ENCODE results near the gene CLEC2D. TPM values are rescaled to one million over a fixed set of nuclear protein-coding genes. Genes with fewer than 3 reads are reported as not detected.
"Not testable (repeated sequence)": the region's sequence is repeated elsewhere in the genome, so short reads cannot be mapped to it uniquely, and the experiment has no call there.

CLEC2D gene
- total and polyA plus RNA-seq, 10 donors = 20.8 to 131 (median 79.9) TPM

DNA sequence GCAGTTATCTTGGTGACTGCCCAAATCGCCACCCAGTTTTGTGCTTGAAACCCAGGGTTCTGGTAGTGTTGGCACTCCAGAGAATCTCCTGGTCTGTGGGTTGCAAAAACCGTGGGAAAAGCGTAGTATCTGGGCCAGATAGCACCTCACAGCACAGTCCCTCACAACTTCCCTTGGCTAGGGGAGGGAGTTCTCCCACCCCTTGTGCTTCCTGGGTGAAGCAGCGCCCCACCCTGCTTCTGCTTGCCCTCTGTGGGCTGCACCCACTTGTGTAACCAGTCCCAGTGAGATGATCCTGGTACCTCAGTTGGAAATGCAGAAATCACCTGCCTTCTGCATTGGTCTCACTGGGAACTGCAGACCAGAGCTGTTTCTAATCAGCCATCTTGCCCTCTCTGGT, 16.4 kb downstream of the CLEC2D start:
- Histone ChIP-seq H3K27ac (peak overlapping the region in 5 of 8 donors; percentile 39 to 76 (median 57)), H3K9me3 (peaks cover 0 to 42% (median 18%) of the 10 kb centered on the region in 8 donors), H3K36me3 (peaks cover 11 to 97% (median 52%) of the 10 kb centered on the region in 6 donors), H3K4me3 (no peak overlapping the region), H3K27me3 (replicated peaks in 1 of 7) (no peaks in the 10 kb centered on the region), H3K4me1 (peaks cover 0 to 46% (median 22%) of the 10 kb centered on the region in 6 donors)
- intact Hi-C loops (cut with DNase I; ENCODE audit: low total_unique reads) = no loop called here
- no peak for DNase-seq
- TF ChIP-seq POLR2A (IDR thresholded peaks at IDR 0.05) (no peak), POLR2AphosphoS5 (IDR thresholded peaks at IDR 0.05) (peak in 2 of 3 donors; percentile 8 to 23)
- WGBS, 5 donors = 63 to 88% (median 83%) methylated on average over 4 of the region's 4 CpGs

DNA sequence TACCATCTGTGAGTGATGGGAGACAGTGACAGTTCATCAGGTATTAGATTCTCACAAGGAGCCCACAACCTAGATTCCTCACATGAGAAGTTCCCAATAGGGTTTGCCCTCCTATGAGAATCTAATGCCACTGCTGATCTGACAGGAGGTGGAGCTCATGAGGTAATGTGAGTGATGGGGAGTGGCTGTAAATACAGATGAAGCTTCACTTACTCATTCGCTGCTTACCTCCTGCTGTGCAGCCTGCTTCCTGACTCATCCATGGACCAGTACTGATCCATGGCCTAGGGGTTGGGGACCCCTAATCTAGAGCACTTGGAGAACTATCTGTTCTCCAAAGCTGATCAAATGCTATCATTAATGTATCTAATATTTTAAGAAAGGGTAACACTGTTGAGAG, 17.7 kb downstream of the CLEC2D start:
- Histone ChIP-seq H3K9me3 (peaks cover 0 to 34% (median 17%) of the 10 kb centered on the region in 8 donors), H3K4me1 (peaks cover 0 to 46% (median 22%) of the 10 kb centered on the region in 6 donors), H3K27ac (peak overlapping the region in 3 of 8 donors; percentile 14 to 76 (median 61)), H3K4me3 (no peak overlapping the region), H3K36me3 (peaks cover 11 to 97% (median 44%) of the 10 kb centered on the region in 6 donors), H3K27me3 (replicated peaks in 1 of 7) (no peaks in the 10 kb centered on the region)
- WGBS, 5 donors = 70 to 93% (median 85%) methylated on average over 1 of the region's 1 CpG
- intact Hi-C loops (cut with DNase I; ENCODE audit: low total_unique reads) = no loop called here
- no peak for DNase-seq
- peak in 1 of 3 donors; percentile 5 for TF ChIP-seq POLR2AphosphoS5 (IDR thresholded peaks at IDR 0.05)
- no peak for TF ChIP-seq POLR2A (IDR thresholded peaks at IDR 0.05)

DNA sequence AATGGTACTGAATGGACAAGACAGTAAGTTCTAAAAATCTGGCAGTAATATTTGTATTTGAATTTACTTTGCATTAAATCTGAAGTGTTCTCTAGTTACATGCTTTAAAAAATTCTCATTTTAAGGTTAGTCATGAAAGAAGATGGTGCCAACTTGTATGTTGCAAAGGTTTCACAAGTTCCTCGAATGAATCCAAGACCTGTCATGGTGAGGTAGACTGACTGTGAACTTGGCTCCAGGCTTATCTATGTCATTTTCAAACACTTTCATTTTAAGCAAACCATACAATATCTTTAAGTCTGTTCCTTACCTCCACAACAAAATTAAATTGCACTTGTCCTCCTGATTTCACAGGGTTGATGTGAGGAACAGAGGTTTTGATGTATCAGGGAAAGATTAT, 23.4 kb downstream of the CLEC2D start:
- no peaks in the 10 kb centered on the region for H3K27me3 ChIP-seq (replicated peaks in 1 of 7)
- H3K27ac ChIP-seq = peak overlapping the region in 3 of 8 donors; percentile 1 to 27 (median 5)
- intact Hi-C loops (cut with DNase I; ENCODE audit: low total_unique reads) = no loop called here
- 71 to 95% (median 81%) methylated on average over 1 of the region's 1 CpG for WGBS, 5 donors
- DNase-seq = no peak
- no peak overlapping the region for H3K4me3 ChIP-seq
- TF ChIP-seq POLR2AphosphoS5 (IDR thresholded peaks at IDR 0.05) (no peak), POLR2A (IDR thresholded peaks at IDR 0.05) (no peak)
- TF ChIP-seq, protein P1, sequence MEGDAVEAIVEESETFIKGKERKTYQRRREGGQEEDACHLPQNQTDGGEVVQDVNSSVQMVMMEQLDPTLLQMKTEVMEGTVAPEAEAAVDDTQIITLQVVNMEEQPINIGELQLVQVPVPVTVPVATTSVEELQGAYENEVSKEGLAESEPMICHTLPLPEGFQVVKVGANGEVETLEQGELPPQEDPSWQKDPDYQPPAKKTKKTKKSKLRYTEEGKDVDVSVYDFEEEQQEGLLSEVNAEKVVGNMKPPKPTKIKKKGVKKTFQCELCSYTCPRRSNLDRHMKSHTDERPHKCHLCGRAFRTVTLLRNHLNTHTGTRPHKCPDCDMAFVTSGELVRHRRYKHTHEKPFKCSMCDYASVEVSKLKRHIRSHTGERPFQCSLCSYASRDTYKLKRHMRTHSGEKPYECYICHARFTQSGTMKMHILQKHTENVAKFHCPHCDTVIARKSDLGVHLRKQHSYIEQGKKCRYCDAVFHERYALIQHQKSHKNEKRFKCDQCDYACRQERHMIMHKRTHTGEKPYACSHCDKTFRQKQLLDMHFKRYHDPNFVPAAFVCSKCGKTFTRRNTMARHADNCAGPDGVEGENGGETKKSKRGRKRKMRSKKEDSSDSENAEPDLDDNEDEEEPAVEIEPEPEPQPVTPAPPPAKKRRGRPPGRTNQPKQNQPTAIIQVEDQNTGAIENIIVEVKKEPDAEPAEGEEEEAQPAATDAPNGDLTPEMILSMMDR (IDR thresholded peaks at IDR 0.05 in 8 of 11, conservative IDR thresholded peaks at IDR 0.05 in 3 of 11) = no peak
- H3K4me1 ChIP-seq = peaks cover 0 to 21% (median 5%) of the 10 kb centered on the region in 6 donors
- H3K9me3 ChIP-seq = peaks cover 0 to 40% (median 20%) of the 10 kb centered on the region in 8 donors
- H3K36me3 ChIP-seq = peaks cover 11 to 95% (median 51%) of the 10 kb centered on the region in 6 donors

DNA sequence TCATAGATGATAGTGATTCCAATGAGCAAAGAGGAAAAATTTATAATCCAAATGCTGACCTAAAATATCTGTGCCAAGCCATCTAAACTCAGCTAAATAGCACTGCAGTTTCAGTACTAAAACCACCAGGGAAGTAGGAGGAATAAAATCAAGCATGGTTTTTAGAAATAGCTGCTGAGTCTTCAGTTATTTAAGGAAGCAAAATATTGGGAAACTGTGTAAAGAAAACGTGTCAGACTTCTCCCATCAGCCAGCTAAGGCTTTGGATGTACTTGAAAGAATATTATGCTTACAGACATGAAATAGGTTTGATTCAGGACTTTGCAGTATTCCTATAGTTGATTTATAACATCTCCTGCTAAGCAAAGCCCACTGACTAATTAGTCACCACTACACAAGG, 24.7 kb downstream of the CLEC2D start:
- no peak for TF ChIP-seq POLR2AphosphoS5 (IDR thresholded peaks at IDR 0.05)
- TF ChIP-seq, protein P1 (IDR thresholded peaks at IDR 0.05 in 8 of 11, conservative IDR thresholded peaks at IDR 0.05 in 3 of 11) = no peak
- TF ChIP-seq POLR2A (IDR thresholded peaks at IDR 0.05) = no peak
- Histone ChIP-seq H3K4me3 (no peak overlapping the region), H3K4me1 (peaks cover 0 to 33% (median 10%) of the 10 kb centered on the region in 6 donors), H3K36me3 (peaks cover 5 to 82% (median 39%) of the 10 kb centered on the region in 6 donors), H3K27me3 (replicated peaks in 1 of 7) (no peaks in the 10 kb centered on the region), H3K27ac (peak overlapping the region in 3 of 8 donors; percentile 5 to 27 (median 24)), H3K9me3 (peaks cover 0 to 41% (median 19%) of the 10 kb centered on the region in 8 donors)
- no peak for DNase-seq
- 37 to 63% (median 47%) methylated on average over 1 of the region's 1 CpG for WGBS, 5 donors
- intact Hi-C loops (cut with DNase I; ENCODE audit: low total_unique reads) = no loop called here

DNA sequence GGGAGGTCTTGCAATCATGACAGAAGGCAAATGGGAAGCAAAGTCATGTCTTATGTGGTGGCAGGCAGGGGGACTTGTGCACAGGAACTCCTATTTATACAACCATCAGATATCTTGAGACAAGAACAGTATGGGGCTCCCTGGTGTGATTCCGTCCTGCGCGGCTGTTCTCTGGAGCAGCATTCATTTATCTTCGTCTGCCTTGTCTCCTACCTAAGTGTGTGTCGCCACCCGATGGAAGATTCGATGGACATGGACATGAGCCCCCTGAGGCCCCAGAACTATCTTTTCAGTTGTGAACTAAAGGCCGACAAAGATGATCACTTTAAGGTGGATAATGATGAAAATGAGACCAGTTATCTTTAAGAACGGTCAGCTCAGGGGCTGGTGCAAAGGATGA, 25.6 kb downstream of the CLEC2D start:
- H3K4me3 ChIP-seq; H3K27me3 ChIP-seq (replicated peaks in 1 of 7); DNase-seq; intact Hi-C loops (cut with DNase I; ENCODE audit: low total_unique reads): not testable (repeated sequence)
- Histone ChIP-seq H3K36me3 (peaks cover 0 to 73% (median 31%) of the 10 kb centered on the region in 6 donors), H3K4me1 (peaks cover 0 to 42% (median 19%) of the 10 kb centered on the region in 6 donors), H3K27ac (peak overlapping the region in 1 of 8 donors; percentile 27), H3K9me3 (peaks cover 0 to 32% (median 12%) of the 10 kb centered on the region in 8 donors)
- 90 to 98% (median 95%) methylated on average over 9 of the region's 9 CpGs for WGBS, 5 donors

DNA sequence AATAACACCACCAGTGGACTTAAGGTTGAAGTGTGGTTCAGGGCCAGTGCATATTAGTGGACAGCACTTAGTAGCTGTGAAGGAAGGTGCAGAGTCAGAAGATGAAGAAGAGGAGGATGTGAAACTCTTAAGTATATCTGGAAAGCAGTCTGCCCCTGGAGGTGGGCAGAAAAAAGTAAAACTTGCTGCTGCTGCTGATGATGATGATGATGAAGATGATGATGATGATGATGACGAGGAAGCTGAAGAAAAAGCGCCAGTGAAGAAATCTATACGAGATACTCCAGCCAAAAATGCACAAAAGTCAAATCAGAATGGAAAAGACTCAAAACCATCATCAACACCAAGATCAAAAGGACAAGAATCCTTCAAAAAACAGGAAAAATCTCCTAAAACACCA, 26.1 kb downstream of the CLEC2D start:
- H3K27me3 ChIP-seq (replicated peaks in 1 of 7); H3K27ac ChIP-seq; intact Hi-C loops (cut with DNase I; ENCODE audit: low total_unique reads); DNase-seq; H3K4me3 ChIP-seq: not testable (repeated sequence)
- Histone ChIP-seq H3K9me3 (peaks cover 0 to 32% (median 11%) of the 10 kb centered on the region in 8 donors), H3K4me1 (peaks cover 0 to 47% (median 23%) of the 10 kb centered on the region in 6 donors), H3K36me3 (peaks cover 0 to 68% (median 28%) of the 10 kb centered on the region in 6 donors)
- 88 to 99% (median 93%) methylated on average over 3 of the region's 3 CpGs for whole genome bisulfite sequencing, 5 donors

Measured in spleen (tissue), 11 donors.